Glomerular endothelial cell (primary cell): ENCODE results near the gene ABLIM1. TPM values are rescaled to one million over a fixed set of nuclear protein-coding genes. Genes with fewer than 3 reads are reported as not detected.

Experiments
- DNase-seq: peaks from one replicate; pipeline ENCODE4 v3.0.0-alpha.2; 2011; ENCODE audit warnings: low read depth, low spot score; ENCODE audit errors: extremely low read depth
- total RNA-seq: library from RNA; depleted of rRNA; stranded (reverse); fragments of >200 nt; gene quantifications from 2 replicates; pipeline ENCODE4 v1.2.3, GENCODE V29; 2015

The ABLIM1 gene
- total RNA-seq, 1 donor from 2014 or later = 87.4 TPM

DNA sequence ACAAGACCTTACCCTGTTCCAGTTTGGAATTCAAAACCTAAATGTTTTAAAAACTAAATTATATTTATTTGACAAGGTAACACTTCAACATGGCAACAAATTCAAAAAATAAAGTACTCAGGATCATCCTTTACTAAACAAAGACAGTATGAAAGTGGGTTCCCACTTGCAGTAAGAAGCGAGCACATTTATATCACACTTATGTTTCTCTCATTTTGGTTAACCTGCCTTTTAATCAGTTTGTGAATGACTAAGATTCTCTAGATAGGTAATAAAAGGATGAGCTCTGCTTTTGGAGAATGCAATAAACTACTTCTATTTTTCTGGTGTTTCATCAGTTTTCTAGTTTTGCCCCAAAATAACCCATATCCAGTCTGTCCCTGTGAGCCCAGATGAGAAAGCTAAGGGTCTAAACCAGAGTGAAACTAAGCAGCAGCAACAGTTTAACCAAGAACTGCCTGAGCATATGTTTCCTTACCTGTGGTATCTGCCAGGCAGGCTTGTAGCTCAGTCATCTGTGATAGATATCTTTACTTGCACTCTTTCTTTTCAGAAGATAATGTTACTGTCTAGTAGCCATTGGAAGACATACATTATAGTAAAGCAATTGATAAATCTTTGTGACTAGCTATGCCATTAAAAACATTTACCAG lies 64.1 kb downstream of the ABLIM1 start:
- DNase-seq = no peak

GRCh38 chr10:114593240-114593792 lies 64.8 kb downstream of the ABLIM1 start:
- DNase-seq = no peak

DNA sequence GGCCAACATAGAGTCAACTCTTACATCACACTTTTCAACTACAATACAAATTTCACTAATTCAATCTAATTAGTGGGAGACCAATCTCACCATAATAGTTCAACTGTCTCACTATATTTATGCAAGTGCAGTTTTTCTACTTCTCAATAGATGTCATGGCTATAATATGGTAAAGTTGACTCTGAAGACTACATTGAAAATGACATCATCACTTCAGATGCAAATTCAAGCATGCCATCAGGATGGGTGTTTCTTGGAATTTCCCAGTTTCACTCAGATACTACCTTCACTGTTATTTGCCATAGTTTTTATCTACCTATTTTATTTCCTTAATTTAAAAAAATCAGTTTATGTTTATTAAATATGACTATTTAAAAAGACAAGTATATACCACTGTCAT lies 67.1 kb downstream of the ABLIM1 start:
- no peak for DNase-seq

- DNase-seq = no peak
These were observed 73.7 kb downstream of the ABLIM1 start for GRCh38 chr10:114584419-114584818.

DNA sequence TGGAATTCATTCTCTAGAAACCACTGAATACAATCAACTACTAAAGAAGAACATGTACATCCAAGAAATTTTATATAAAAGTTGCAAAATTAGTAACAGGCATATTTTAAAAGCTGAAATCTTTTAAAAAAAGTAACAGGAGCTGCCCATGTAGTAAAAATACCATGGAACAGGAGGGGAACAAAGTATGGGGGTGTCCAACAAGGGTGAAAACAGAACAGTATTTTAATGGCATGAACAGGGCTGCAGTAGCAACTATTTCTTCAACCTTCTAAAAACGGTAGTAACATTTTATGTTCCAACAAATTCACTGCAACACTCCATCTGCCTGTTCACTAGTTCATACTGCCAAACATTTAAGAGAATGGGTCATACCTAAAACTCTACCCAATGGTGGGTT lies 77.0 kb downstream of the ABLIM1 start:
- no peak for DNase-seq

GRCh38 chr10:114577133-114577532 lies 80.9 kb downstream of the ABLIM1 start:
- peak; percentile 22 for DNase-seq

GRCh38 chr10:114576716-114577115 lies 81.4 kb downstream of the ABLIM1 start:
- no peak for DNase-seq

DNA sequence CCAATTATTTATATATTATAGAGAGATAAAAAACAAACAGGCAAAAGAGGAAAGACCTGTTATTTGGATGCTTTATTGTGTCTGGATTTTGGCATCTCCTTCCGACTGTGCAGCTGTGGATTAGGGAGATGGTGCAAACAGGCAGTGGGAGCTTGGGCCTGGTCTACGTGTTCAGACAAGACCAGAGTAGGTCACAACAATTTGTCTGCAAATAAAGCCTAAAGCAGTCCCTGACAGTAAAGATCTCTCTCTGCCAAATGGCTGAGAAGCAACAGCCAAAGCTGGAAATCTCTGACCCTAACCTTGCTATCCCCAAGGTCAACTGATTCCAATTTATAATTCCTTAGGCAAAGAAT lies 82.0 kb downstream of the ABLIM1 start:
- no peak for DNase-seq

- DNase-seq = no peak
These were observed 82.5 kb downstream of the ABLIM1 start for GRCh38 chr10:114575417-114576131.

DNA sequence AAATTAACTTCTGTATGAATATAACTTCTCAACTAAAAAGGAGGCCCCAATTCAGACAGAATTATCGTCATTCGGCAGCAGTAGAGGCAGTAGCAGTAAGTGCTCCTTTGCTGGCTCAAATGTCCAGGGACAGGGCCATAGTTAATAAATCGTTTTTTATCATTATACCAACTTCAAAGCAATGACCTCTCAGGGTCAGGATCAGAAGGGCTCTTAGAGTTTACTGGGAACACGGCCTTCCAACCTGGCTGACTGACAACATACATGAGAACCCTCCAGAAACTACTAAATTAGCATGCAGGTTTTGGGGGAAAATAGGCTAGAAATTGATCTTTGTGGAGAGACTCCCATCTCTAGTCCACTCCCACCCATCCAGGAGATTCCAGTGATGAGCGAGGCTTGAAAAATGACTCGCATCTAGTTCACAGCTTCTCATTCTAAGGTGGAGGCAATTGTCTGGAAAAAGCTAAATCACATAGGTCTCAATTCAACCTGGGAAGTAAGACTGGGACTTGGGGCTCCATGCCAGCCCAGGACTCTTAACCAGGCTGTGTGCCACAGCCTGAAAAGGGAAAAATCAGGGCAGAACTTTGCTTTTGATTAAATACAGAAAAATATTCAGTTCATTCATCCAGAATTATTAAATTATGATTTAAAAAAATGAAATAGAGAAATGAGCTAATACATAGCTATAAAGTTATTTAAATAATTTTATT lies 84.6 kb downstream of the ABLIM1 start:
- no peak for DNase-seq

DNA sequence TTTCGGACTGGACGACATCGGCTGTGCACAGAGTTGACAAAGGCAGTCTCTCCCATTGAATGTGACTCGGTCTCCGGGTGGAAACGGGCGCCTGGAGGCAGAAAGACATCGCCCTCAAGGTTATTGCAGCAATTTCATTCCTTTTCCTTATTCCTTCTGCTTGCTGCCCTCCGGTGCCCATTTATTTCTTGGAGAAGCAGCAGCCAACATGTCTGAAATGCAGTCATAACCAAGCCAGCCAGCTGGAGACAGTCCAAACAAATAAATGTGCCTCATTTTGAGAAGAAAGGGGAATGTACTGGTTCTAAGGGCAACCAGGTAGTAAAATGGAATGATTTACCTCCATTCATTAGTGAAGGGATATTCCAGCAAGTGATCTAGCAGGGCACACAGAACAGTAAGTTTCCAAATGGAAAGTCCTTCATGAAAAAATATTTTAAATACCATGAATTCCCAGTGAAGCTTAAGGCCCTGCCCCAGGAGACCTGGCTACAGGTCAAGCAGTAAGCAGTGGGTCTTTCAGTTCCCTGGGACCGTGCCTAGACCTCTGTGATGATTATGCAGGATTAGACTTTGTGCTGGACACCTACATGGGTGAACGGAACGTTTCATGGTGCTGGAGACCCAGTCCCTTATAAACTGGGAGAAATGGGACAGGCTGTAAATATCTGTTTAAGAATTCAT lies 86.6 kb downstream of the ABLIM1 start:
- DNase-seq = no peak

DNA sequence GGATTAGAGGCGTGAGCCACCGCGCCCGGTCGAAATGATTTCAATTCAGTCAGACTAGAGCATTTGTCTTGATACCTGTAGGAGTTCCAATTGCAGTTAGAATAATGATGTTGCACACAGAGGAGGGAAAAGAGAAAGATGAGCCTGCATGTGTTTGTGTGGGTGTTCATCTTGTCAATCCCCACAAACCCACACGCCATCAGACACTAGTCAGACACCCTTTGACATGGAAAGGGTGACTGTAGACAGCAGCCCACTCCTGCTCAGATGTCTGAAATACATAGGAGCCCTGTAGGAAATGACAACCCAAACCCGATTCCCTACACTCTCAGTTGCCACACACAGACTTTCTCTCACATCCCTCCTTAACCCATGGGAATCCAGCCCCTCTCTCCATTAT lies 92.0 kb downstream of the ABLIM1 start:
- no peak for DNase-seq

- DNase-seq = no peak
These were observed 93.0 kb downstream of the ABLIM1 start for GRCh38 chr10:114565066-114565465.

- DNase-seq = no peak
These were observed 97.0 kb downstream of the ABLIM1 start for GRCh38 chr10:114561008-114561523.

DNA sequence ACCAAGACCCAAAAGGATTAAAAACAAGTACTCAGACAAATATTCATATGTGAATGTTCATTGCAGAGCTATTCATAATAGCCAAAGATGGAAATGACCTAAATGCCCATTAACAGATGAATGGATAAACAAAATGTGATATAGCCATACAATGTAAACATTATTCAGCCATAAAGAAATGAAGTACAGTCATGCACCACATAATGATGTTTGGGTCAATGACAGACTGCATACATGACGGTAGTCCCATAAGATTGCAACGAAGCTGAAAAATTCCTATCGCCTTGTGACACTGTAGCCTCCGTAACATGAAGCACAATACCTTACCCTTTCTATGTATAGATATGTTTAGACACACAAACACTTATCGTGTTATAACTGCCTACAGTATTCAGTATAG lies 97.9 kb downstream of the ABLIM1 start:
- no peak for DNase-seq

GRCh38 chr10:114559636-114560035 lies 98.4 kb downstream of the ABLIM1 start:
- DNase-seq = no peak

GRCh38 chr10:114557854-114558253 lies 100.2 kb downstream of the ABLIM1 start:
- DNase-seq = no peak

DNA sequence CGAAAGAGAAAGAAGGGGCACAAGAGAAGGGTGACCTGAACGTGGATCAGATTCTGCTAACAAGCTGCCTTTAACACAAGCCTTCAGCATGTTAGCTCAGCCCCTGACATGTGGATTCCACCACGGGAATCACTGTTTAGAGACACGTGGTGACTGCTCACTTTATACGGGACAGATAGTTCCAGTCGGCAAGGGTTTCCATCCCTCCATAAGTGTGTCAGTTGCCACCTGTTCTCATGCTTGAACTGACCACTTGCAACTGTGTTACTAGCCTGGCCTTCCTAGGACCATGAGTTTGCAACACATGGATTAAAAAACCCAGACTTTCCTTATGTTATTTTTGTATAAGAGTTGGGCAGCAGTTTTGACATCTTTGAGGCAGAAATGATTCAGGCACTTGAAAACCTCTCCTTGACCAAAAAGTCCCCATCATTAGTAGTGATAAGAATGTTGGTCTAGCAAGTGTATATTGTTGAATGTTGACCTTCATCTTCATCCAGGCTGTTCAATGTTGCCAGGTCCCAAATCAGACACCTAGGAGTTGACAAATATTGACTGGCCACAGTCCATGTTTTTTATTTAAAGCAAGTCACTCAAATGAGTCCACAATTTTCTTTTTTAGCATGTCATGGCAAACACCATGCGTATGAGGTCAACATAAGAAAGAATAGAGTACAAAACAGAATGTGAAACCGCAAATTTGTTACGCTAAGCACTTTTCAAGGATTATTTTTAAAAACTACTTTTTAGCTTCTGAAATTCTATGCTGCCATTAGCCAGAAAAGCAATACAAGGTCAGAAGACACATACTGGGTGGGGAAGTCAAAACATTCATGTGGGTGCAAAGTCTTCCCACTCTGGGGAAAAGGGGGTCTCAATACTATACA lies 101.6 kb downstream of the ABLIM1 start:
- no peak for DNase-seq

DNA sequence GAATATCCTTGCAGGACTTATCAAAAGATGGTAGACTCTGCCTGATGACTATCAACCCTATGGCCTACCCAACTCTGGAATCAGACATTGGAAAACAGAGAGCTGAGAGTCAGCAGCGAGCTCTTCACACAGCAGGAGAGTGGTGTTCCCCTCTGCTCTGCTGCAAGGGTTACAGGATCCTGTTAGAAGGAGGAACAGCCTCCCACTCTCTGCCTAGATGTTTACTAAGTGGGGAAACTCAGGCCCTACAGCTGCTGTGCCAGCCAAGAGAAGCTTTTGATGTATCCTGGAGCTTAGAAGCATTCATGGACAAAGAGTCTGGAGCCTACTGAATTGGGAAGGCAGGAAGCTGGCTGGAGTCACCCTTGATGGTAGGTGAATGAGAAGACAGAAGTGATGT lies 104.6 kb downstream of the ABLIM1 start:
- DNase-seq = no peak

DNA sequence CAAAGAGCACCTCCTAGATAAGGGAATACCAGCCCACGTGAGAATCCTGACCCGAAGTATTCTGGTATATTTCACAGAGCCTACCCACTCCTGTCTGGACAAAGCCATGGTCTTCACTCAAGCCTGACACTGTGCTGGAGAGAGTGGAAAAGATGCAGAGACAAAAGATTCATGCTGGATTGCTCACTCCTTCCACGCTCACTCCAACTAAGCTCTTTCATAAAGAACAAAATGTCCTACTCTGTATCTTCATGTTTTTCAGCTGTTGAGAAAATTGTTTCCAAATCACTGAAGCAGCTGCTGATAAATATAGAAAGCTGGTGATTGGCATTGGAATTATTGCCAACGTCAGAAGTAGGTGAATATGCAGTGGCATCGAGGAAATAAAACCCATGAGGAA lies 106.0 kb downstream of the ABLIM1 start:
- no peak for DNase-seq
